NT2/D1 (cell line): ENCODE measurements around the gene HOXC6.

Experiments
- DNase-seq: peaks from one replicate; pipeline ENCODE4 v3.0.0-alpha.2; 2011; ENCODE audit warnings: low read depth, low spot score
- H3K27me3 ChIP-seq: 2 replicates; pipeline ENCODE4 v1.6.0; 2011; ENCODE audit warnings: mild to moderate bottlenecking; ENCODE audit not compliant: insufficient read length, insufficient read depth
- H3K36me3 ChIP-seq: 2 replicates; pipeline ENCODE4 v1.6.1; 2011; ENCODE audit warnings: mild to moderate bottlenecking, low read length, mixed read lengths; ENCODE audit not compliant: insufficient read depth, insufficient read length
- H3K4me1 ChIP-seq: 2 replicates; pipeline ENCODE4 v1.5.1; 2011; ENCODE audit not compliant: insufficient read depth, insufficient read length
- H3K4me3 ChIP-seq: 2 replicates; pipeline ENCODE4 v1.5.1; 2011; ENCODE audit warnings: low read depth; ENCODE audit not compliant: insufficient read length
- H3K9ac ChIP-seq: 2 replicates; pipeline ENCODE4 v1.6.0; 2011; ENCODE audit warnings: low read depth; ENCODE audit not compliant: insufficient read length
- H3K9me3 ChIP-seq: 2 replicates; pipeline ENCODE4 v1.5.1; 2011; ENCODE audit warnings: mild to moderate bottlenecking, low read length; ENCODE audit not compliant: insufficient read depth
- SUZ12 ChIP-seq: IDR thresholded peaks from 2 replicates; pipeline ENCODE4 v1.6.1; 2011; ENCODE audit not compliant: insufficient read length, insufficient read depth; ENCODE audit errors: extremely low read depth
- YY1 ChIP-seq: IDR thresholded peaks from 2 replicates; pipeline ENCODE4 v1.6.1; 2011; ENCODE audit not compliant: insufficient read length, insufficient read depth
- ZNF274 ChIP-seq: IDR thresholded peaks from 2 replicates; pipeline ENCODE4 v1.6.1; 2011; ENCODE audit warnings: mild to moderate bottlenecking, low read depth, low read length

The HOXC6 gene

GRCh38 chr12:54045401-54045800 is 17.2 kb downstream of the HOXC6 start:
- no peak for DNase-seq
- Histone ChIP-seq H3K4me3 (no peak overlapping the region), H3K36me3 (no peaks in the 10 kb centered on the region), H3K9ac (no peak overlapping the region), H3K9me3 (no peaks in the 10 kb centered on the region), H3K4me1 (peaks cover 15% of the 10 kb centered on the region), H3K27me3 (peaks cover 100% of the 10 kb centered on the region)
- no peak for TF ChIP-seq ZNF274
- TF ChIP-seq SUZ12: no peak
- no peak for TF ChIP-seq YY1

GRCh38 chr12:54045868-54046521 is 17.8 kb downstream of the HOXC6 start:
- no peak for DNase-seq
- peaks cover 100% of the 10 kb centered on the region for H3K27me3 ChIP-seq
- no peaks in the 10 kb centered on the region for H3K36me3 ChIP-seq
- H3K4me1 ChIP-seq: peaks cover 15% of the 10 kb centered on the region
- H3K9me3 ChIP-seq: no peaks in the 10 kb centered on the region
- H3K4me3 ChIP-seq: no peak overlapping the region
- no peak for TF ChIP-seq SUZ12
- TF ChIP-seq ZNF274: no peak
- no peak for TF ChIP-seq YY1
- no peak overlapping the region for H3K9ac ChIP-seq

- Histone ChIP-seq H3K4me1 (peaks cover 15% of the 10 kb centered on the region), H3K9me3 (no peaks in the 10 kb centered on the region), H3K27me3 (peaks cover 100% of the 10 kb centered on the region), H3K36me3 (no peaks in the 10 kb centered on the region), H3K9ac (no peak overlapping the region), H3K4me3 (no peak overlapping the region)
- TF ChIP-seq SUZ12 (no peak), ZNF274 (no peak), YY1 (no peak)
- DNase-seq: no peak
These were observed 18.5 kb downstream of the HOXC6 start for GRCh38 chr12:54046809-54047159.

- no peak for DNase-seq
- Histone ChIP-seq H3K27me3 (peaks cover 100% of the 10 kb centered on the region), H3K36me3 (no peaks in the 10 kb centered on the region), H3K9me3 (no peaks in the 10 kb centered on the region), H3K4me1 (peaks cover 15% of the 10 kb centered on the region), H3K9ac (peak overlapping the region; percentile 37), H3K4me3 (peak overlapping the region; percentile 19)
- peak; percentile 100 for TF ChIP-seq SUZ12
- TF ChIP-seq YY1: no peak
These were observed 19.1 kb downstream of the HOXC6 start for GRCh38 chr12:54047160-54047963.

GRCh38 chr12:54047964-54048303 is 19.7 kb downstream of the HOXC6 start:
- peaks cover 20% of the 10 kb centered on the region for H3K4me1 ChIP-seq
- peaks cover 100% of the 10 kb centered on the region for H3K27me3 ChIP-seq
- no peak overlapping the region for H3K9ac ChIP-seq
- TF ChIP-seq ZNF274 (no peak), YY1 (no peak), SUZ12 (peak; percentile 59)
- no peak for DNase-seq
- H3K9me3 ChIP-seq: no peaks in the 10 kb centered on the region
- H3K36me3 ChIP-seq: no peaks in the 10 kb centered on the region
- no peak overlapping the region for H3K4me3 ChIP-seq

- Histone ChIP-seq H3K4me1 (peaks cover 24% of the 10 kb centered on the region), H3K36me3 (no peaks in the 10 kb centered on the region), H3K9ac (no peak overlapping the region), H3K9me3 (no peaks in the 10 kb centered on the region), H3K27me3 (peaks cover 100% of the 10 kb centered on the region), H3K4me3 (no peak overlapping the region)
- TF ChIP-seq SUZ12: no peak
- no peak for TF ChIP-seq YY1
- no peak for TF ChIP-seq ZNF274
- no peak for DNase-seq
These were observed 20.3 kb downstream of the HOXC6 start for GRCh38 chr12:54048406-54049093.

GRCh38 chr12:54049108-54049507 is 20.9 kb downstream of the HOXC6 start:
- no peak for DNase-seq
- peaks cover 100% of the 10 kb centered on the region for H3K27me3 ChIP-seq
- H3K4me1 ChIP-seq: peaks cover 24% of the 10 kb centered on the region
- no peaks in the 10 kb centered on the region for H3K36me3 ChIP-seq
- H3K9me3 ChIP-seq: no peaks in the 10 kb centered on the region
- no peak overlapping the region for H3K4me3 ChIP-seq
- H3K9ac ChIP-seq: no peak overlapping the region
- TF ChIP-seq ZNF274: no peak
- TF ChIP-seq YY1: no peak
- TF ChIP-seq SUZ12: no peak
